Nucleus accumbens (tissue), 56 donors: ENCODE results near the gene SPATS1.
A peak's percentile ranks its signal among the peaks of the same experiment; 100 is the strongest.

ENCODE experiments used
- DNase-seq, 56 donors: peaks; one replicate each; lab custom pipeline; 2025; lab: John Stamatoyannopoulos, UW

The SPATS1 gene

DNA sequence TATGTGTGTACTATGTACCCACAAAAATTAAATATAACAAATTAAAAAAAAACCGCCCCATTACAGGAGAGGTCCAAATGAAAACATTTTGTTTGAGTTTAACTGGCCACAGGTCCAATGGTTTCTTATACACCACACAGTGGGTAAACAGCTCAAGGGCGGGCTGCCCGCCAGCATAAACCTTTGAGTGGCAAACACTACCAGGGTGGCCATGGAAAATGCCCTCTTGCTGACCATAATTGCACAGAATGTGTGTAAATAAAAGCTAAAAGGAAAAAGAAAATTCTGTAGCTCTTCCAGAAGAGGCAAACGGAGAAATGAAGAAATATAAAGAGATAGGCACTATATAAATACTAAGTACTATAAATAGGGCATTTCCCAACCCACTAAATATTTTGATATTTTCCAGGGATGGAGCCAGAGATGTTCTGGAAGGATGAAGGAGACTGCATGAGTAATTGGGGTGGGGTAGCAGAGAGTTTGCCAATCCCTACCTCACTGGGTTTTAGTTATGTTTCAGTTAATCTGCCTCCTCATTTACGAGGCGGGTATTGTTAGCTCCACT, 44.0 kb downstream of the SPATS1 start:
- peak in 1 of 56 donors; percentile 7 for DNase-seq

DNA sequence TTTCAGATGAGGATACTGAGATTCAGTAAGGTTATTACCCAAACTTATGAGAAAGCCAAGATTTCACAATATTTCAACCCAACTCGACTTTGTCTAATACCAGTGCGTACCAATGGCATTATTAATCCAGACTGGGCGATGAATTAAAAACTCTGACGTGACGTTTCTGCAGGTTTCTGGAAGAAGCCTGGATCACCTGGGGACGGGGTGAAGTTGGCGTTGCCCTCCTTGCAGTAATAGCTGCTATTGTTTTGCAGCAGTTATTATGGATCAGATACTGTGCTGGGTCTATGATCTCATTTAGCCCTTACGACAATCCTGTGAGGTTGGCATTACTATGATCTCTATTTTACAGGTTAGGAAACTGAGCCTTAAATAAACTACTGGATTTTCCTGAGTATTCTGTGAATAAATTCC, 44.5 kb downstream of the SPATS1 start:
- peak in 1 of 56 donors; percentile 33 for DNase-seq

DNA sequence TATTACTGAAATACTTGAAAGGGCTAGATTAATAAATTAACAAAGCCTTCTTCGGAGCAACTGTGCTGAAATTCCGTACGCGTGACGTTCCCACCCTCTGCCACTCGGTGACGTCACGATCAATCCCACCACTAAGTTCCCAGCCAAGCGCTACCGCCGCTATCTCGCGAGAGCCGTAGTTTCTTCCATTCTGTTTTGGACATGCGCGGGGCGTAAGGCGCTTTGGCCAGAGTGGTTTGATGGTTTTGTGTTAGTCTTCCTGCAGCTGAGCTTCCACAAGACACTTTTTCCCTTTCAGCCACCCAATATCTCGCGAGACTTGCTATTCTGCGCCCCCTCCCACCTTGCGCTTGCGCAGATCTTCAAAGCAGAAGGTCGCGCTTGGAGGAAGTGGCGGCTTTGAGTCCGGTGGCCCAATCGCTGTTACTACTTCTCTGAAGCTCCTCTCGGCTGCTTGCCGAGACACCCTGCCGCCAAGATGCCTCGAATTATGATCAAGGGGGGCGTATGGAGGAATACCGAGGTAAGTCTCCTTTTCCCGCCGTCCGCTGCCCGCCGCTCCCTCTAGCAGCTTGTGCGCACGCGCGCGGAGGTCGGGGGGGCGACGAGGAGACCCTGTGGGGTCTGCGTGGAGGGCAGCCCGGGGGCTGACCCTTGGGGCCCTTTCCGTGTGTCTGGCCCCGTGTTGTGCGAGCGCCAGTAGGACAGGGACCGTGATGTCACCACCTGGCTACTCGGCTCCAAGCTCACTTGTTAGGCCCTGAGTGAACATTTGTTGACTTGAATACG, 45.1 kb downstream of the SPATS1 start, which contains the start of gene CDC5L:
Gene CDC5L (plus strand): TSS at position 361 of the 789 bp plus-strand sequence. CDS start 118 bp downstream, at position 479.
- DNase-seq, result peak; percentile 25 to 96 (median 89)

- peak in 1 of 56 donors; percentile 33 for DNase-seq
Observed at GRCh38 chr6:44388135-44388487, 45.7 kb downstream of the SPATS1 start.

- DNase-seq, result no peak
Observed at GRCh38 chr6:44388887-44389286, 46.4 kb downstream of the SPATS1 start.

DNA sequence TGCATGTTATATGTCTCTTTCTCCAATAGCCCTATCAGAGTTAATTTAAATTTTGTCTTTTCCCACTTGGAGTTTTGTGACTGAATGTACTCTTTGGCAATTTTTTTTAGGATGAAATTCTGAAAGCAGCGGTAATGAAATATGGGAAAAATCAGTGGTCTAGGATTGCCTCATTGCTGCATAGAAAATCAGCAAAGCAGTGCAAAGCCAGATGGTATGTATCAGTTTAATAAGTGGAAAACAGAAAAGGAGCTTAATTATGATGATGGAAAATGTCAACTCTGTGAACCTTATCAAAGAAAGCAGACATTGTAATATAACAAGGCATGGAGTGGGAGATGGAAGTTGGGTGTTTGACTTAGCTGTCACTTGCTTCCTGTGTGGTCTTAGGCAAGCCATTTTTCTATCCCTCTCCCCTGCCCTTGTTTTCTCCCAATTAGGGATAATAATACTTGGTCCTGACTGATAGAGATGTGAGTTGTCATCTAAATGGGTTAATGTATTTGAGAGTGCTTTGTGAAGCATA, 47.8 kb downstream of the SPATS1 start:
- no peak for DNase-seq
